ENCODE measurements around the gene NR6A1.

DNA sequence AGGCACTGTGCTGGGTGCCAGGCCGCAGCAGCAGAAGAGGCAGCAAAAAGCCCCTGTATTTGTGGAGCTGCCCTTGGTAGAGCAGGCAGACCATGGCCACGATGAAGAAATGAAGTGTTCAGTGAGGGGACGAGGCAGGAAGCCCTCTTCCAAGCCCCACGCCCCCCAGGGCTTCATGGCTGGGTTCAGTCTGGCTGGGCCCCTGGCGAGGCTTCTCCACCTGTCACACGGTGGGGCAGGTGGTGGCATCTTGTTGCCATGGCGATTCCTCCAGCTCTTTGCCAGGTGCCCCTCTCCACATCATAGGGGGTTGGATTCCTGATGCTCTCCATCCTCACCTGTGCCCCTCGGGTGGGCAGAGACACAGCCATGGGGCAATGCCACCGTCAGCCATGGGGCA, 299.4 kb downstream of the NR6A1 start:
- TF ChIP-seq, protein P1, sequence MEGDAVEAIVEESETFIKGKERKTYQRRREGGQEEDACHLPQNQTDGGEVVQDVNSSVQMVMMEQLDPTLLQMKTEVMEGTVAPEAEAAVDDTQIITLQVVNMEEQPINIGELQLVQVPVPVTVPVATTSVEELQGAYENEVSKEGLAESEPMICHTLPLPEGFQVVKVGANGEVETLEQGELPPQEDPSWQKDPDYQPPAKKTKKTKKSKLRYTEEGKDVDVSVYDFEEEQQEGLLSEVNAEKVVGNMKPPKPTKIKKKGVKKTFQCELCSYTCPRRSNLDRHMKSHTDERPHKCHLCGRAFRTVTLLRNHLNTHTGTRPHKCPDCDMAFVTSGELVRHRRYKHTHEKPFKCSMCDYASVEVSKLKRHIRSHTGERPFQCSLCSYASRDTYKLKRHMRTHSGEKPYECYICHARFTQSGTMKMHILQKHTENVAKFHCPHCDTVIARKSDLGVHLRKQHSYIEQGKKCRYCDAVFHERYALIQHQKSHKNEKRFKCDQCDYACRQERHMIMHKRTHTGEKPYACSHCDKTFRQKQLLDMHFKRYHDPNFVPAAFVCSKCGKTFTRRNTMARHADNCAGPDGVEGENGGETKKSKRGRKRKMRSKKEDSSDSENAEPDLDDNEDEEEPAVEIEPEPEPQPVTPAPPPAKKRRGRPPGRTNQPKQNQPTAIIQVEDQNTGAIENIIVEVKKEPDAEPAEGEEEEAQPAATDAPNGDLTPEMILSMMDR (conservative IDR thresholded peaks at IDR 0.05; ENCODE audit: low read length): no peak
- TF ChIP-seq EZH2phosphoT487 (IDR thresholded peaks at IDR 0.05; ENCODE audit: borderline replicate concordance, low read depth, low read length): no peak
